ENCODE data around the gene GSC2.
A peak's percentile ranks its signal among the peaks of the same experiment; 100 is the strongest.

GSC2 gene

DNA sequence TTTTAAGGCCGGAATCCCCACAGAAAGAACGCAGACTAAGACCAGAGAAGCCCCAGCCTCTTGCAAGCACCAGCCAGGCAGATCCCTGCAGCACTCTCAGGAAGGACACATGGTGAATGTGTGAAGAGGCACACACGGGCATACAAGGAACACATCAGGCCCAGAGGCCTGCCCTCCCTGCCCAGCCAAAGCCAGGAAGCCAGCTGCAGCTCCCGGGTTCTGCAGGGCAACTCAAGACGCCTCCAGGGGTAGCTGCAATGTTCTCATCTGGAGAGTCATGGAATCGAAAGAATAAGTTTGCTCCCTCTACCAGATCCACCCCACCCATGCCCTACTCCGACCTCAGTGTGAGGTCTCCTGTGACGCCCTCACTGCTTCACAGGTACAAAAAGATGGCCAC, 30.1 kb downstream of the GSC2 start:
- no peak for DNase-seq (ENCODE audit: low spot score)

DNA sequence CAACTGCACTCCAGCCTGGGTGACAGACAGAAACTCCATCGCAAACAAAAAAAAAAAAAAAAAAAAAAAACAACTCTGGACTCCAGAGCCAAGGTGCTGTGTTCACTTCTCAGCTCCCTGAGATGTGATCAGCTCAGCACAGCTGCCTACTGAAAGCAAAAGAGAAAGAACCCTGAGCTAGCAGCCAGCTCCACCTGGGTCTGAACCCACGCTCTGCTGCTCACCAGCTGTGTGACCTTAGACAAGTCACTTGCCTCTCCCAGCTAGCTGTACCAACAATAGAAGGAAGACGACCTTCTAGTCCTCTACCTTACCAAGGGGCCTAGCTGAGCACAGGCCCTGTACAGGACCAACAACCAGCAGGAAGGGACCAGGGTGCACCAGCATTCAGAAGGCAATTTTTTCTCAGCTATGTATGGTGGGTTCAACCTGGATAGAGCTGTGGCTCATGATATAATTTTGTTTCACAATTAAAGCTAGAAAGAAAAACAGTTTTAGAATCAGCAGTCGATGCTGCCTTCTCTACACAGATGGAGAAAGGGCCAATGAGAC, 31.7 kb downstream of the GSC2 start:
- DNase-seq (ENCODE audit: low spot score), result peak; percentile 16

DNA sequence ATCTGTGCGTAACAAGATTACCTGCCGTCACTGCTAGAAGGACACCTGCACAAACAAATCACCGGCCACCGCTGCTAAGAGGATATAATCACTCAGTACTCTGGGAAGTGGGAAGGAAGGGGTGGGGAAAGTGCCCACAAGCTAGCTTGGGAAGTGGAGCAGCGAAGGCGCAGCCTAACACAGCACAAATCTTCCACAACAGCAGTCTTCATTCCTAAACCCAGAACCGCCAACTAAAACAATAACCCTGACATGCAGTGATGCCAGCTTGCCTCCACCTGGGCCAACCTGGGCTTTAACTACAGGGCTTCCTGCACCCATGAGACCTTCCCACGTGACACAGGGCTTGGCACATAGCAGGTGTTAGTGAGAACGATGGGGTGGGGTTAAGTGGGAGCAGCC, 33.0 kb downstream of the GSC2 start:
- DNase-seq (ENCODE audit: low spot score), result no peak

DNA sequence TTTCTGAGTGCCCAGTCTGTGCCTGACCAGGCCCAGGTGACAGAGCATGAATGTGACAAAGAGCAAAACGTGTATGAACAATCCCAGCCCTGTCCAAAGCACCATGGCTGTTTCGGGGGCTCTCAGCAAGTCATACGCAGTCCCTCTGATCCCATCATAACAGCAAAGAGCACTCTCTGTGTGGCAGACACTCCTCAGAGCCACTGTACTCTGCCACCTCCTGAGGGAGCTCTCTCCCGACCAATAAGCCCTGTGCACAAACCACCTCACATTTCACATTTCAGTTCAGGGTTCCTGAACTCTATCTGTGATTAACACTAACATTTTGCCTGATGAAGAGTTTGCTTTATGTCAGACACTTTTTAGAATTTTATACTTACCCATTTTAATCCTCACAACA, 34.5 kb downstream of the GSC2 start:
- DNase-seq (ENCODE audit: low spot score), result peak; percentile 17

DNA sequence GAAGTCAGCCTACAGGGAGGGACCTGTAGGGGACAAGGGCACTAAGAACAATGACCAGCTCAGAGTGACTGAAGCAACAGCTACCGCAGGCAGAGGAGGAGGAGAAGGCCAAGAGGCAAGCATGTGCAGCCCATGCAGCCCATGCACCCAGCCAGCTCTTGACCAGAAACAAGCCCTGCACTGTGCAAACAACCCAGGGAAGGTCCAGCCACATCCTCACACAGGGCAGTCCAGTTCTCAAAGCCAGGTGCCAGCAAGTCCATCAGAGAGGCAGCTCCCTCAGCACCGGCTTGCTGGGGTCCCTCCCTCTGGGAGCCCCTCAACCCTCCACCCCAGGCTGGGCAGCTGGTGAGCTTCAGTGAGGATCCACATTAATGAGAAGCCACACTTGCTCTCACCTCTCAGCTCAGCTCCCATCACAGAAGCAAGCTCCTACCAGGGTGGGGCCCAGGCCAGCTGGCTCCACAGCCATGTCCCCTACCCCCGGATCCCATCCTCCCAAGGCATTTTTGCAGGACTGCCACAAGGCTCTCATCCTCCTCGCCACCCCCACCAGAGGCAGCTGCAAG, 35.0 kb downstream of the GSC2 start:
- DNase-seq (ENCODE audit: low spot score), result no peak

DNA sequence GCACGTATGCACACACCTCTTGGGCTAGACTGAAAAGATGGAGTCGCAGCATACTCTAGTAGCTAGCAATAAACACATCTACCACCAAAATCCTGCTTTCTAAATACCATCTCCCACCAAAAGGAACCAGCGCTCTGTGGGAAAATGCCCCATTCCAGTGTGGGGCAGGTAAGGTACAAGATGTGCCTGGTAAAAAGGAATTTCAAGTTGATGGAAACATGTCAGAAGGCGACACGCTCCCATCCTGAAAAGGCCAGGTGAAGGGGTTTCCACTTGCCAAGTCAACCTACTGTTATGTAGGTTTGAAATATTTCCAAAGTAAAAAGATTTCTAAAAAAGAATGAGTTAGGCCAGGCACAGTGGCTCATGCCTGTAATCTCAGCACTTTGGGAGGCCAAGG, 36.7 kb downstream of the GSC2 start:
- no peak for DNase-seq (ENCODE audit: low spot score)

DNA sequence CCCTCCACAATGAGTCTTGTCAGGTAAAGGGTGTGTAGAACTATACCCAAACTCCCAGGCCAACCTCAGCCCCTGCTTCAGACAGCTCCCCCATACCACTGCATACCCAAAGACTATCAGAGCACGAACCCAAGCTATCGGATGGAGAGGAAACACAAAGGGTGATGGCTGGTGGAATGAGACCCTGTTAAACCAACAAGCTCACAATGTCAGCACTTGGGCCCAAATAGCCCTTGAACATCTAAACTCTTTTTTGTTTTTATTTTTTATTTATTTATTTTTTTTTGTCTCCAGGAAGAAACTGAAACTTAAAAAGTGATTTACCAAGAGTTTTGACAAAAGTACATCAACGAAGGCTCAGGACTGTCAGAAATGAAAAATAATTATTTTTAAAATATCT, 38.5 kb downstream of the GSC2 start:
- no peak for DNase-seq (ENCODE audit: low spot score)

DNA sequence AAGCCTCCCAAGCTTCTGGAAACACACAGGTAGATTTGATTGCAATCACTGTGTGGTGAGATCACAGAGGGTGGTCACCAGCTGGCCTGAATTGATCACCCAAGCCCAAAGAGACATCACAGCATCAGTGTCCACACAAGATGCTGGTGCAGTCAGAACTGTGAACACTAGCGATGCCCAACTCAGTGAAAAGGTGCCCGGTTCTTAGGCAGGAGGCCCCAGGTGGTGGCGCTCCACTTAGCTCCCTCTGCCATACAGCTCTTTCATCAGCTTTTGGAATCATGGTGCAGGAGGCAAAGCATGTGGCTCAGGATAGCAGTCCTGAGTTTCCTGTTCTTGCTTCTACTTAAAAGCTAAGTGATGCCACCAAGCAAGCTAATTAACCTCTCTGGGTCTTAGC, 39.0 kb downstream of the GSC2 start:
- no peak for DNase-seq (ENCODE audit: low spot score)

DNA sequence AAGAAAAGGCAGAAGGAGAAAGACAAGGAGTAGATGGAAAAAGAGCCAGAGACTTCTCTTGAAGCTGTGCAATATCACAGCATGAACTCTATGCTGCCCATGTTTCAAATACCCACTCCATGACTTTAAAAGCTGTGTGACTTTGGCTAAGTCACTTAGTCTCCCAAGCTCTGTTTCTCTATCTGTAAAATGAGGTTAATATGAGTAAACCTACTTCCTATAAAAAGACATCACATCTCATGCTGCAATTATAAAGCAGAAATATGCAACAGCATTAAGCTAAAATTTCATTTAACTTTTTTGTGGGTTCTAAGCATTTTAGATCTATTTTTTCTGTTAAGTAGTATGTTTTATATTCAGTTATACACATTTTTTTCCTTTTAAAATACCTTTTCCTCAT, 39.4 kb downstream of the GSC2 start:
- DNase-seq (ENCODE audit: low spot score), result no peak

DNA sequence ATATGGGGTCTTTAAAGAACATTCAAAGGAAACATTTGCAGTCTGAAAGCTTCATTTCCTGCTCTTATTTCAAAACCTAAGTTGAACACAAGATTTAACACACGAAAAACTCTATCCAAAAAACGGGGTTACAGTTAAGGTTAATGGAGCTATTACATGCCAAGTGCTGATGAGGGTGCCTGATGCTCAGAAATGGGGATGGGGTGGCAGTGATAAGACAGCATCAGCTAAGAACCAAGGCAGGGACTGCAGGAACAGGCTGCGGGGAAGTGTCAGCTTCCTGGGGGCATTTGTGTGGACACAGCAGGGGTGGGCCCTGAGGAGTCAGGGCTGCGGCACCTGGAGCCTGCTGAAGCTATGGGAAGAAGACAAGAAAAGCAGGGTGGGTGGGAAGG, 40.0 kb downstream of the GSC2 start:
- no peak for DNase-seq (ENCODE audit: low spot score)

DNA sequence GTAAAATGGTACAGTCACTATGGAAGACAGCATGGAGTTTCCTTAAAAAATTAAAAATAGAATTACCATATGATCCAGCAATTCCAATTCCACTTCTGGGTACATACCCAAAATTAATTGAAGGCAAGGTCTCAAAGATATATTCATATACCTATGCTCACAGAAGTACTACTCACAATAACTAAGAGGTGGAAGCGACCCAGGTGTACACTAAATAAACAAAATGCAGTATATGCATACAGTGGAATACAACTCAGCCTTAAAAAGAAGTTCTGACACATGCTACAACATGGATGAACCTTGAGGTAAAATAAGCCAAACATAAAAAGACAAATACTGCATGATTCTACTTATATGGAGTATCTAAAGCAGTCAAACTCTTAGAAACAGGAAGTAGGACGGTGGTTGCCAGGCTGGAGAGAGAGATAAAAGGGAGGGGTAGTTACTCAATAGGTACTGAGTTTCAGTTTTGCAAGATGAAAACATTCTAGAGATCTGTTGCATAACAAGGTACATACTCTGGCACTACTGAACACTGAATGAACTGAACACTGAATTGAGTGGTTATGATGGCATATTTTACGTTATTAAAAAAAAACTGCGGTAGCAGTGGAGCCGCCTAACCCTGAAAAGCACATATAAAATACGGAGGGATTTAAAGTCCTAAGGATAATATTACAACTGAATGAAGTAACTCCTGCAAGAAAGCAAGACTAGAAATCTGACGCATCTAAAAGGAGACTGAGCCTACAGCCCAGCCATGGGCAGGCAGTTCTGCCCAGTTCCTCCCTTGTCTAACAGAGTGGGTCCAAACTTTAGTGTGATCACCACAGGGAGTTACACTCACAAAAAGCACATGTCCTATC, 40.7 kb downstream of the GSC2 start:
- DNase-seq (ENCODE audit: low spot score), result peak; percentile 75

DNA sequence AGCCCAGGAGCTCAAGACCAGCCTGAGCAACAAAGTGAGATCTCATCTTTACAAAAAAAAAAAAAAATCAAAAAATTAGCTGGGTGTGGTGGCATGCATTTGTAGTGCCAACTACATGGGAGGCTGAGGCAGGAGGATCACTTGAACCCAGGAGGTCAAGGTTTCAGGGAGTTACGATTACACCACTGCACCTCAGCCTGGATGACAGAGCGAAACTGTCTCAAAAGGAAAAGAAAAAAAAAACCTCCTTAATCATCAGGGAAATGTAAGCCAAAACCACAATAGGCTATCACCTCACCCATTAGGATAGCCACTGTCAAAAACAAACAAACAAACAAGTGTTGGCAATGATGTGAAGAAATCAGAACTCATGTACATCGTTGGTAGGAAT, 41.3 kb downstream of the GSC2 start:
- DNase-seq (ENCODE audit: low spot score), result no peak

DNA sequence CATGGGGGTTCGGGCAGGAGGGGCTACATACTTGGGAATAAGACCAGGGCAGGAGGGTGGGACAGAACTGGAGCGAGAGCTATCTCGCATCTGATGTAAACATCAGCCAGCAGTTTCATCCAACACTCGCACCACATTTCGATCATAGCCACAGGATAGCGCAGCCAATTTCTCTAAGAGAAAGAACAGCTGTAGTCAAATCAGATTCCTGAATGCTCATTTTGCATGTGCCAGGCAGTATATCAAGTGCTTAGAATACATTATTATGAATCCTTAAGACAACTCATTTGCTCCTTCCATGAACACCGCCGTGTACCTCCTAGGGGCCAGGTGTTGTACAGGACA, 42.4 kb downstream of the GSC2 start:
- DNase-seq (ENCODE audit: low spot score), result no peak

DNA sequence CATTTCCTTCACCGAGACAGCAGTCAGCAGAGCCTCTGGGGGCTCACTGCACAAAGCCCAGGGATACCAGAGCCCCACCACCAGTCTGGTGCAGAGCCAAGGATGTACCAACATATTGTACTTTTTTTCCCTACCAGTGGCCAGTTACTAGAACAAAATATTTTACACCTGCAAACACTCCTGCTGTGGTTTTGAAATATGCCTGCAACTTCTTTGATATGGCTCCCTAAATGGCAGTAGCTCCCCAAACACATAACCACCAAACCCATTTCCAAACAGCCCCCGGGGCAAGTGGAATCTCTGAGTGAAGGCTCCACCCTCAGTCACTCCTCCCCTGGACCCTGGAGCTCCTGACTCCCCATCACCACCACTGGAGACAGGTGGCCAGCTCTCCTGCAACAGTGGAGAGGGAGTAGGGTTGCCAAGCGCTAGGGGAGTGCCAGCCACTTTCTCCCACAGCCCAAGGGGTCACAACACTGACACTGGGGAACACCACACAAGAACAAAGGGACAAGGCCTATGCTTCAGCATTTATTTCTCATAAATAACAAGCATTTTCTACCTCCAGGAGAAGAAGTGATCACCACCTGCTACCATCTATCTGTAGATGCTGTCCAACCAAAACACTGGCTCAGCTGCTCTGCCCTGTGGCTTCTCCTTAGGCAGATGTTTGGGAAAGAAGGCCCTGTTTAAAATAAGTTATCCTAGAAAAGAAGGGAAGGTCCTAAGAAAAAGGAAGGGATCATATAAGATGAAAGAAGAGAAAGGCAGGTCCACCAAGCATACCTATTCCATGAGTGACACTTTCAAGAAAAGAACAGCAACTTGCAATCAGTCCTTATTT, 43.0 kb downstream of the GSC2 start:
- DNase-seq (ENCODE audit: low spot score), result no peak

DNA sequence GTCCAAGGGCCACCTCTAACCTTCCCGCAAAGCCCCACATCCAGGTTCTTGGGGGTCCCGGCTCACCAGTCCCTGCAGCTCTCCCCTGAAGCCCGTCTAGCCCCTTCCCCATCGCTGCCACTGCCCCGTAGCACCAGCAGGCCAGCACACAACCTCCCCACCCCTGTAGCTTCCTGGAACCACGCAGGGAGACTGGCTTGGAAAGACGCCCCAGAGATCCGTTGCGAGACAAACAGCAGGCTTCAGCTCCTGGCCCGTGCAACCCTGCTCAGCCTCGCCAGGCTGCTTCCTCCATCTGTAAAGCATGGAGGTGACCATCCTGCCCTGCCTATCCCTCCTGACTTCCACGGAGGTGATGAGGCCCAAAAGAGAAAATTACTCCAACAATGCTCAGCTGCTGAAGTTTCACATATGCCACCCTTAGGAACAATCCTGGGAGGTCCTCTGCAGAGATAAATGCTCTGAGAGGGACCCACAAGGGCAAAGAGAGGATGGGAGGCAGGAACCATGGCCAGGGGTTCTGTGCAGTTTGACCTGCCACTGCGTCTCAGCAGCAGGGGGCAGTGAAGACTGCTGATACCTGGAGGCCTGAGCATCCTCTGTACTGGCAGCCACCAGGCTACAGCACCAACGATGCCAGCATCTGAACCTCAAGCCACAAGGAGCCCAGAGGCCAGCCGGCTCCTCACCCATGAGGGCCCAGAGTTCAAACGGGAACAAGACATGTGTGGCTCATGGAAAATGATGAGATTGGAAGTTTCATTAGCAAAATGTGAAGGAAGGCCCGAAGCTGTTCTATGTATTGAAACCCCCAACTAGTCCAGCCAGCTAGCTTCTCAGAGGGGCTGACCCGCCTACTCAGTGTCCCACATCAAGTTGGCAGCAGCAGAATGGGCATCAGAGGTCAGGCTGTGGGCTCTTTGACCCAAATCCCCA, 44.0 kb downstream of the GSC2 start:
- DNase-seq (ENCODE audit: low spot score), result peak; percentile 54

DNA sequence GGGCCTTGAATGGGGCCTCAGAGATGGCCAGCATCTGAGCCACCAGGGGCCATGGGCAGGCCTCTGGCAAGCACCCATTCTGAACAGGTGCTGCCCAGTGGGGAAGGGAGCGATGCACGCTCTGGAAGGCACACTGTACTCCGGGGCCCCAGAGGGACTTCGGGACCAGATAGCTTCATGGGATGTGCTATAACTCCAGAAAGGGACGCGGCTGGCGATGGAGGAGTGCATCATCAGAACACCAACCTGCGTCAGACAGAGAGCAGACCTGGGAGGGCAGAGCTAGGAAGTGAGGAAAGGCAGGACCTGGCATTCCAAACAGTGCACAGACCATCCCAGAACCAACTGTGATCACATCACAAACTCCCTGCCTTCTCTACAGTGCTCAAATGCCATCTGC, 44.6 kb downstream of the GSC2 start:
- no peak for DNase-seq (ENCODE audit: low spot score)

DNA sequence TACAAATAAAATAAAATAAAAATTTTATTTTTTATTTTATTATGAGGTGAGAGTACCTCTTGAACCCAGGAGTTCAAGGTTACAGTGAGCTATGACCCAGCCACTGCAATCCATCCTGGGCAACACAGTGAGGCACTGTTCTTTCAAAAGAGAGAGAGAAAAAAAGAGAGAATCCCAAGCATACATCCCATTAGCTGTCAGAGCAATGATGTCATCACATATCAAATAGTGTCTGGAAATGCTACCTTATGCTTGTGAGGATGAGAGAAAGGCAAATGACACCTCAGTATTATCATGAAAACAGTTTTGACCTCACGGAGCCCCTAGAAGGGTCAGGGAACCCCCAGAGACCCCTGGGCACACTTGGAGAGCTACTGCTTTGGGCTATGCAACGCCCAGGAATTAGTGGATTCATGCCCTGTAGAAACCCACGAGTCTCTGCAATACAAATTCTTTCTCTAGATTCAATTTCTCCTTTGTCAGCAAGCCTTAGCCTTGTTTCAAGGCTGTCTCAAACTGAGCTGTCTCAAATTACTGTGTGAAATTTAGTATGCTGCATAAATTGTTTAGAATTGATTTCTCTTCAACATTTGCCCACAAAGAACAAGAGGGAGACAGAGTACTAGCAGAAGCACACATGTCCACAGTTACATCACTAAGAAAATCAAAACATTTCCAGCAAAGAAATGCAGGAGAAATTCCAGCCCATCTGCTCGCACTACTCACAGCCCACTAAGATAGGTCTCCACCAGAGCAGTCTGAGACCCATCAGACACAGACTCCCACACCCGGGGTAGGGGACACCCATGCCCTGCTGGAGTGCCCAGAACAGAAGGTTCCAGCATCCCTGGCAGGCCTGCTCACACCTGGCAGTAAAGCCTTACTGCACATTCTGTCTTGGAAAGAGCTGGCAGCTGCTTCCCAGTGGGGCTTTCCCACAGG, 45.9 kb downstream of the GSC2 start:
- DNase-seq (ENCODE audit: low spot score), result no peak

DNA sequence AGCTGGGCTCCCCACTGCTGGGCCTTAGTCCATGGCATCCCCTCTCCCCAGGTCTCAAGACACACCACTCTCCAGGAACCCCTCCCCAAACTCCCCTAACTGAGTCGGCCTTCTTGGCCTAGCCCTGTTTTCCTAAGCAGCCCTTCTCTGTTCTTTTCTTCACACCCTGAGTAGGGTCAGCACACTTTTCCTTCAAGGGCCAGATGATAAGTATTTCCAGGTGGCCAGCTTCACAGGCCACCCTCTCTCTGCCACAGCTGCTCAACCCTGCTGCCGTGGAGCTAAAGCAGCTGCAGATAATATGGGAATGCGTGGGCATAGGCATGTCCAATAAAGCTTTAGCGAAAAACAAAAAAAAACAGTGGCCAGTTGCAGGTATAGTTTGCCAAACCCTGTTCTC, 51.9 kb downstream of the GSC2 start:
- DNase-seq (ENCODE audit: low spot score), result no peak

DNA sequence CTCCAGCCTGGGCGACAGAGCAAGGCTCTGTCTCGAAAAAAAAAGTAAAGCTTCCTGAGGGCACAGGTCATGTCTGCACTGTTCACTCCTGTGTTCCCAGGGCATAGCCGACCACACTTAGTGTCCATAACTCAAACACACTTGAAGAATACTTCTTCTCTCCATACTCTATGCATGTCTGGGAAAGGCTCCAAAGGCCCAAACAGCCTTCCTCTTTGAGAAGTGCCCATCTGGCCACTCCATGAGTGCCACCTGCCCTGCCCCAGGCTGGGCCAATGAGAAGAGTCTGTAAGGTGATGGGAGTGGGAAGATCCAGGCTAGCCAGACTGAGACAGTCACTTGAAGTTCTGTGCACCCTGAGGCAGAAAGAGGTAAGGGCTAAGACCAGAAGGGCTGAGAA, 52.6 kb downstream of the GSC2 start:
- no peak for DNase-seq (ENCODE audit: low spot score)
